Raji (cell line): Measurements from ENCODE around the gene BIN1.

Experiments
- POLR2A ChIP-seq: IDR thresholded peaks from 2 replicates; pipeline ENCODE4 v1.6.1; 2011; ENCODE audit warnings: low read depth, low read length, control low read depth; ENCODE audit not compliant: insufficient read depth

BIN1 gene

DNA sequence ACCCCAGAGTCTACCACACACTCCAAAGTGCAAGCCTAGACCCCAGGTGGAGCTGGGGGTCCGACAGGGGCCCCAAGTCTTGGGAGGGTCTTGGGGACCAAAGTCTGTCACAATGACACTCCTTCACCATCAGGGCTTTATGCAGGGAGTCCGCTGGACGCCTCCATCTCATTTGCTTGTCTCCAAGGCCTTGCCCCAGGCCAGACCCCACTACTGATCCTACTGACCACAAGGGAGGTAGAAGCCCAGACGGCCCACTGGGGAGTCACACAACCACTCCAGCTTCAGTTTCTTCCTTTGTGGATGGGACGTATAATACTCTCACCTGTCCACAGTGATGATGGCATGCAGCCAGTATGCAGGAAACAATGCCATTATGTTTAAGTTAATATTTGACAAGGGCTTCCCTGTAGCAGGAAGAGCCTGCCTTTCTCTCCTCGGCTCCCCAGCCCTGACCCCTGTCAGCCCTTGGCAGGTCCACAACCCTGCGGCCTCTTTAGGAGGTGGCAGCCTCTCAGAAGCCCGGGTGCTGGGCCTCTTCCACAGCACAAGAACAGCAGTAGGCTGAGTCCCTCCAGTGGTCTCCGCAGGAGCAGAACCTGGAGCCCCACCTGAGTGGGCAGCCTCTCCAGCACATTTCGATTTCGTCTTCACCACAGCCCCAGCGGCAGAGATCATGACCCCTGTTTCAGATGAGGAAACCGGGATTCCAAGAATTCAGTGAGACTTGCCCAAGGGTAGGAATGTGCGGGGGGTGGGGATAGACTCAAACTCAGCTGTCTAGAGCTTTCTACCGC is 6.5 kb downstream of the BIN1 start:
- no peak for TF ChIP-seq POLR2A

DNA sequence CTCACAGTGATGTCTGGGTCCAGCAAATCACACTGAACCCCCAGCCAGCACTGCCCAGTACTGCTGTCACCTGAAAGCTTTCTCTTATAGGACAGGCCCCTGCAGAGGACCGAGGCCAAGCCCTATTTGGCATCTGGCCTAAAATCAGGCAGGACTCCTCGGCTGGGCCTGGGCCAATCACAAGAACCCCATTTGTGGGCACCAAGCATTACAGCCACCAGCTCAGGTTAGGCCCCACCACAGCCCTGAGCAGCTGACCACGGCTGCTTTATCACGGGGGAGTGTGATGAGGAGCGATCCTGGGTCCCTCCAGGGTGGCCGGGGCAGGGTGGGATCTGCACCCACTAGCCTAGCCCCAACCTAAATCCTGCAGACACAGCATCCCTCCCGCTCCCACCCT is 8.2 kb downstream of the BIN1 start:
- TF ChIP-seq POLR2A = no peak

GRCh38 chr2:127097841-127098651 is 8.9 kb downstream of the BIN1 start:
- TF ChIP-seq POLR2A = no peak

GRCh38 chr2:127097471-127097765 is 9.5 kb downstream of the BIN1 start:
- no peak for TF ChIP-seq POLR2A

GRCh38 chr2:127096718-127097470 is 10.1 kb downstream of the BIN1 start:
- no peak for TF ChIP-seq POLR2A

- TF ChIP-seq POLR2A = no peak
Measured at GRCh38 chr2:127096280-127096679, 10.7 kb downstream of the BIN1 start.

DNA sequence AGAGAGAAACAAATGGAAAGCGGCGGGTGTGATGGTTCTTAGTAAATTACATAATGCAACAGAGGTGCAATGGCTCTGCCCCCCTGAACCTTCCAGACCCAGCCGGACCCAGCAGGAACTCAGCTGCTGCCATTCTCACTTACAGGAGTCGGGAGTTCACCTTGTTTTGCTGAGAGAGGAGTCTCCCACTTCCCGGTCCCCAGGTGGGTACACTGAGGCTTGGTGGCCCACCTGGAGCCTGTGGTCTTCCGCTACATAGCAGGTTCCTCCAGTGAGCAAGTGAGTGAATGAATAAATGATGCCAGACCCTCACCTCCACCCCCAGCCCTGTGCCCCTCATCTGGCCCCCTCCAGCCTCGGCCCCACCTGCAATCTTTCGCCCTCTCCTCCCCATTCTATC is 11.2 kb downstream of the BIN1 start:
- TF ChIP-seq POLR2A = no peak

DNA sequence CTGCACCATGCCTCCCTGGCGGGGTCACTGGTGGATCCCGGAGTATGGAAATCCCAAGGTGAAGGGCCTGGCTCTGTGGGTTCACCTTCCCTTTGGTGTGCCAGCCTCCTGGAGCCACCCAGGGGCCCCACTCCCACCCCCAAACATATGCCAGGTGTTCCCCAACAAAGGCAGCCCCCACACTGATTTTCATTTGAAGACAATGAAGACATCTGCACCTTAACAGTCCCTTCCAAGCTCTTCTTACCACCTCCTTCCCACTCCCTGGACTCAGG is 11.7 kb downstream of the BIN1 start:
- TF ChIP-seq POLR2A = no peak

- no peak for TF ChIP-seq POLR2A
Measured at GRCh38 chr2:127094509-127095366, 12.2 kb downstream of the BIN1 start.

GRCh38 chr2:127093648-127094210 is 13.2 kb downstream of the BIN1 start:
- no peak for TF ChIP-seq POLR2A

DNA sequence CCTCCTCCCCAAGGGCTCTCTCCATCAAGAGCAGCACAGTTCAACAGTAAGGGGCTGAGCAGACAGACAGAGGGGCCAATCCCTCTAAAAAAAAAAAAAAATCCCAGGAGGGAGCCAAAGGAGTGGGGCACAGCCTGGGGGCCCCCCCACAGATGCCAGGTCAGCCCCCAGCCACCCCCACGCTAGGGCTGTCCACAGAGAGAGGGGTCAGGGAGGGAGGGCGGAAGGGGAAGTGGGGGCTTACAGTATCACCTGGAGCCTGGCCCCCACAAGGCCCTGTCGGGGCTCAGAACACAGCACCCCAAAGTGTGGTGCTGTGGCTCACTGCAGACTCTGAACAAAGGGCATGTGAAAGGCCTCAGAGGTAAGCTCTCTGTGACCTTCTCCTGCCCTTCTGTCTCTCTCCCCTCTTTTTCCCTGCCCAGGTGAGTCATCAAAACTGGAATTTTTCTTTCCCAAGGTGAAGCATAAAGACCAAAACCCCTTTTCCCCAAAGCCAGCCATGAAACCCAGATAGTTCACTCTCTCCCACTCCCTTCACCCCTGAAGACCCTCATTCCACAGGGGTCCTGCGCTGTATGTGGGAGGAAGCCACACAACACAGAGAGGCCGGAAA is 13.9 kb downstream of the BIN1 start:
- no peak for TF ChIP-seq POLR2A

DNA sequence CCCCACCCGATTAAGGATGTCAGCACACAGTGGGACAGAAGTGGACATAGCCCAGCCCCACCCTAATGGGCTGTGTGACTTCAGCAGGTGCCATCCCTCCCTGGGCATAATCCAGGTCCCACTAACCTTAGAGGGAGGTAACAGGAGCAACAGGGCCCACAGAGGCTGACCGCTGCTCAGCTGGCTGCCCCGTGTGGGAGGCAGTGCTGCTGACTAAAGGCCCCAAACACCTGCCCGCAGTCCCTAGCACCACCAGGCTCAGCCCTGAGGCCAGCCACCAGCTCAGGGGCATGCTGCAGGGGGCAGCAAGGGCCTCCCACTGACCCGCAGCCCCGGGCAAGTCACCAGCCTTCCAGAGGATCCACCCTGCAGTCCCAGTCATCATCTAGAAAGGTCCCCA is 14.6 kb downstream of the BIN1 start:
- TF ChIP-seq POLR2A = no peak

GRCh38 chr2:127091886-127092285 is 15.1 kb downstream of the BIN1 start:
- TF ChIP-seq POLR2A = no peak

DNA sequence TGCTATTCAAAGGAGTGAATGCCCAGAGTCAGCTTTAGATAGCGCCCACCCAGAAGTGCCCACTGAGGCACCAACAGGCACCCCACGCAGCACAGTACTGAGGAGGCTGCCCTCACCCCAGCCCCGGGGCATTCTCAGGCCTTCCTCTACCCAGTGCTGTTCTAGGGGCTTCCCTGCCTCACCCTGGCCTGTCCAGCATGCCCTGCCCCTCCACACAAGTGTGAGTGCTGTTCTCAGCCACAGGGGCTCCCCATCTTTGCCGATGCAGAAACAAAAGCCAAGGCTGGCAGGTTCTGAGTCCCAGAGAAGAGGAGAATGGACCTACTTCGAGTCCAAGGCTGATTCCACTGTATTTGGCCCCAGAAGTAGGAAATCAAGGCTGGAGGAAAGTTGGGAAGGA is 15.8 kb downstream of the BIN1 start:
- no peak for TF ChIP-seq POLR2A
